K562 (cell line): ENCODE measurements around the gene HSDL2.

Experiments
- BACH1 ChIP-seq: fragments of 200-800 bp; sonication (Bioruptor generic); IDR thresholded peaks from 2 replicates; pipeline ENCODE4 v1.6.1; 2016; ENCODE audit warnings: missing genetic modification characterization, missing compliant biosample characterization
- CAMTA2 ChIP-seq: fragments of 250-450 bp; sonication (Bioruptor Pico); conservative IDR thresholded peaks from 2 replicates; pipeline ENCODE4 v1.5.1; 2022
- CTCF ChIP-seq, 3 experiments: IDR thresholded peaks in 2 of 3; conservative IDR thresholded peaks in 1 of 3; 2 replicates each; pipeline ENCODE4 v1.5.1; 2011 to 2012; ENCODE audit warnings: low read length in 3 of 3, mild to moderate bottlenecking in 3 of 3, control low read depth in 2 of 3, improper control_type of control experiment in 1 of 3, inconsistent platforms in 1 of 3, low read depth in 1 of 3, mixed read lengths in 1 of 3, moderate library complexity in 1 of 3; ENCODE audit not compliant: insufficient read depth in 2 of 3
- ELK1 ChIP-seq: sonication (generic); formaldehyde crosslinking; IDR thresholded peaks from 2 replicates; pipeline ENCODE4 v1.8.1; 2022; ENCODE audit warnings: missing genetic modification reagents
- ETS1 ChIP-seq: conservative IDR thresholded peaks from 2 replicates; pipeline ENCODE4 v1.6.1; 2011; ENCODE audit warnings: low read depth, mild to moderate bottlenecking, low read length; ENCODE audit not compliant: control insufficient read depth
- FOSL1 ChIP-seq: fragments of 200-800 bp; sonication (Bioruptor generic); conservative IDR thresholded peaks from 2 replicates; pipeline ENCODE4 v1.6.1; 2016; ENCODE audit warnings: missing genetic modification characterization, missing compliant biosample characterization
- GABPA ChIP-seq: fragments of 200-800 bp; sonication (Bioruptor generic); conservative IDR thresholded peaks from 2 replicates; pipeline ENCODE4 v1.6.1; 2016; ENCODE audit warnings: low read depth, missing genetic modification characterization, missing compliant biosample characterization
- JUND ChIP-seq, 2 experiments: IDR thresholded peaks; 2 replicates in 1 of 2; 3 replicates in 1 of 2; pipeline ENCODE4 v1.6.1; 2011; ENCODE audit warnings: borderline replicate concordance in 2 of 2, low read depth in 2 of 2, low read length in 2 of 2, improper control_type of control experiment in 1 of 2, missing biosample characterization in 1 of 2, missing genetic modification characterization in 1 of 2, missing genetic modification reagents in 1 of 2
- TSHZ1 ChIP-seq: fragments of 250-450 bp; sonication (Bioruptor Pico); IDR thresholded peaks from 2 replicates; pipeline ENCODE4 v1.4.0; 2020; ENCODE audit warnings: mild to moderate bottlenecking, moderate library complexity
- U2AF2 ChIP-seq: fragments of 200-400 bp; formaldehyde crosslinking; optimal IDR thresholded peaks from 2 replicates; pipeline ENCODE3; 2017; ENCODE audit warnings: low read depth, mild to moderate bottlenecking, low read length
- ZBTB9 ChIP-seq: fragments of 450-650 bp; formaldehyde crosslinking; IDR thresholded peaks from 2 replicates; pipeline ENCODE4 v1.4.0; 2020; ENCODE audit warnings: mild to moderate bottlenecking, moderate library complexity
- ZKSCAN1 ChIP-seq: fragments of 150-350 bp; IDR thresholded peaks from 2 replicates; pipeline ENCODE4 v1.6.1; 2016; ENCODE audit warnings: low read depth, low read length

GRCh38 chr9:112443200-112443599 is 63.3 kb downstream of the HSDL2 start:
- no peak for TF ChIP-seq FOSL1
- no peak for TF ChIP-seq JUND (IDR thresholded peaks at IDR 0.05; ENCODE audit: borderline replicate concordance, low read depth, low read length)
- no peak for TF ChIP-seq JUND (tag; IDR thresholded peaks at IDR 0.05; ENCODE audit: borderline replicate concordance, low read depth, low read length)
- TF ChIP-seq BACH1 (tag): no peak
- no peak for TF ChIP-seq ZKSCAN1
- no peak for TF ChIP-seq U2AF2
- TF ChIP-seq ELK1: no peak
- TF ChIP-seq ZBTB9 (CRISPR knock-in tag): no peak
- TF ChIP-seq ETS1: no peak
- TF ChIP-seq CTCF (IDR thresholded peaks at IDR 0.05 in 2 of 3, conservative IDR thresholded peaks at IDR 0.05 in 1 of 3; ENCODE audit: insufficient read depth in 2 of 3, low read depth in 1 of 3, low read length in 3 of 3): peak; percentile 45 to 67 (median 66); a peak in 5 of 6 replicates
- no peak for TF ChIP-seq TSHZ1 (CRISPR knock-in tag)
- no peak for TF ChIP-seq CAMTA2 (CRISPR knock-in tag)
- no peak for TF ChIP-seq GABPA
